GM21619 (cell line): Measurements from ENCODE around the gene IDE.
"Not testable (repeated sequence)": the region's sequence is repeated elsewhere in the genome, so short reads cannot be mapped to it uniquely, and the experiment has no call there.

ENCODE experiments used
- ATAC-seq: cut with Tn5 transposase; IDR thresholded peaks from one replicate; pipeline ENCODE4 v1.9.1; 2021; ENCODE audit not compliant: unreplicated experiment

IDE gene

DNA sequence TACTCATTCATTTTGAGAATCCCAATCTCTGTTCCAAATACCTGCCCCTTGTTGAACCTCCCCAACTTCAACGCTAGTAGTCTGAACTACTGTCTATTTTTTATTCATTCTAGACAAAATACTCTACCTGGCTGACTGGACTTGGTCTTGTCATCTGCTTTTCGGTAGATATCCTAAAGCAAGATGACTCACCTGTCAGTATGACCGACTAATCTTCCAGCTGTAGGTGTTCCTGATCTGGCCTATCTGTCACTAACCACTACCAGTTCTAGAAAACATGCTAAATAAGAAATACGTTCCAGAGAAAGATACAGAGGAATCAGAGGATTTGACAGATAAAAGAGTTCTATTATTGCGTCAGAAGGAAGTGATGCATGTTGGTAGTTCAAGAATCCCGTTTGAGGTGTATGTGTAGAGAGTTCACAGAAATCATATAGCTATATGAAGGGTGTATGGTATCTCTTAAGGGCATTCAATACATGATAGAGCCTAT lies 81.1 kb downstream of the IDE start:
- no peak for ATAC-seq

DNA sequence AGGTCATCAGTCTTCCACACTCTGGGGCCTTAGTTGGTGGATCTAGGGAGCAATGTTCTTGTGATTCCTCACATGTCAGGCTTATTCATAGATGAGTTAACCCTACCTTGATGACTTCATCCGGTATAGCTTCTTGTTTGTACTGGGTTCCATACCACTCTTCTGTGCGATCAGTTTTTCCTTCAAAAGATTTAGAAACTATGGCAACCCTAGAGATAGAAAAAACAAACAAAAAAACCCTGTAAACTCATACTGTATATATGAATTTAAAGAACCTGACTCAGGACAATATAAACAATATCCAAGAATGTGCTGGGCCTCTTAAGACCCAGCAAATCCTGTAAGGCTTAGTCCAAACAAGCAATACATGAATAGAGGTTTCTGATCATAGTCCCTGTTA lies 83.5 kb downstream of the IDE start:
- ATAC-seq: no peak

DNA sequence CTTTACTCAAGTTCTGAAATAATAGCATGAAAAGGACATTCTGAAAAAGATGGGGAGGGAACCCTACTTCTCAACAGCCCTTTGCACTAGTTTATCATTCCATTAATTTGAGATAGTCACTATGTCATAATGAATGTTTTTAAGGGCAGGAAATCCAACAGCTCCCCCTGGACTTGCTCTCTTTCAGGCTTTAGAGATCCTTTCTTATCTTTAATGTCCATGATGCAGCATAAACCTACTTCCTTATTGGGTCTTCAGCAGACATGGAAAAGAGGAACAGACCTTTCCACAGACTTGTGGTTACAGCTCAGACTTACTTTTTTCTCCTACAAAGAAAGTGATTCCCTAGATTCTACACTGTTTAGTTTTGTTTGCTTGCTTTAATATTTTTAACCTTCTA lies 87.3 kb downstream of the IDE start:
- ATAC-seq: no peak

DNA sequence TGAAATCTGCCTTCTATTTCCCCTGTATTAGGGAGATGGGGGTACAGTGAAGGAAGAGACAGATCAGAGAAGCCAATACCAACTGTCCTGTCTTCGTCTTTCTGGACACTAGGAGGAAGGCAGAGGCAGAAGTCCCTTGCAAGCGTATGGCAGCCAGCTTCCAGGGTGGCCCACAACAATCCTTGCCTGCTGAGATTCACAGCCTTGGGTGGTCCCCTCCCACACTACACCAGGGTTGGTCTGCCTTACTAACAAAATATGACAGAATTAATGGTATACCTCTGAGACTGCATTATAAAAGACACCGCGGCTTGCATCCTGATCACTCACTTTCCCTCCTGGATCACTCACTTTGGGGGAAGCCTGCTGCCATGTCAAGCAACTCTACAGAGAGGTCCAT lies 90.4 kb downstream of the IDE start:
- ATAC-seq: no peak

DNA sequence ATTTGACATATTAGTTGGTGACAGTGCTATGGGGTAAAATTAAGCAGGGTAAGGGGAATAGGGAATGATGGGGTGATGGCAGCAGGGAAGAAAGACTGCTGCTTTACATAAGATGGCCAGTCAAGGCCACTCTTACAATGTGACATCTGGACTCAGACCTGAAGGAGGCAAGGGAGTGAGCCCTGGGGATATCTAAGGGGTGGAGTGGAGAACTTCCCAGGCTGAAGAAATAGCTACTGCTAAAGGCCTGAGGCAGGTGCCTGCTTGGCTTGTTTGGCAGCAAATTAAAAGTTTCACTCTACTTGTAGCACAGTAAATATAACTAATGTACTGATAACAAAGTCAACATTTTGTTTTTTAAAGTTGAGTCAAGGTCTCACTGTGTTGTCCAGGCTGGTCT lies 93.5 kb downstream of the IDE start:
- ATAC-seq: no peak

DNA sequence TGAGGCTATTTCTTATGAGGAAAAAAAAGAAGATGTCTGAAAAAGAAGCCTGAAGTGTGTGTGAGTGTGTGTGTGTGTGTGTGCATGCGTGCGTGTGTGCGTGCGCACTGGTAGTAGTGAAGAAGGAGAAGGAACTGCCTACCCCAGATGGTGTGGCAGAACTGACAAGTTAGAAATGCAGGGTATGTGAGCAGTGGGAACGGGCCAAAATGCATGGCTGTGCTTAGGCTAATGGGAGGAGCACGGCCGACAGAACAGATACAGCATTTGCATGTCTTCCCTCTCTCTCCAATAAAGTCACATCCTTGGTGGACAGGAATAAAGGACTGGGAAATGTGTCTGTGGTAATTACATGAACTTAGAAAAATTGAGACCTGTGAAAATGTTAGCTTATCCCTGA lies 94.3 kb downstream of the IDE start:
- ATAC-seq: no peak

GRCh38 chr10:92478536-92478935 lies 95.4 kb downstream of the IDE start:
- ATAC-seq: no peak

GRCh38 chr10:92475357-92475868 lies 98.5 kb downstream of the IDE start:
- no peak for ATAC-seq

- ATAC-seq: no peak
Measured at GRCh38 chr10:92470026-92470425, 103.9 kb downstream of the IDE start.

DNA sequence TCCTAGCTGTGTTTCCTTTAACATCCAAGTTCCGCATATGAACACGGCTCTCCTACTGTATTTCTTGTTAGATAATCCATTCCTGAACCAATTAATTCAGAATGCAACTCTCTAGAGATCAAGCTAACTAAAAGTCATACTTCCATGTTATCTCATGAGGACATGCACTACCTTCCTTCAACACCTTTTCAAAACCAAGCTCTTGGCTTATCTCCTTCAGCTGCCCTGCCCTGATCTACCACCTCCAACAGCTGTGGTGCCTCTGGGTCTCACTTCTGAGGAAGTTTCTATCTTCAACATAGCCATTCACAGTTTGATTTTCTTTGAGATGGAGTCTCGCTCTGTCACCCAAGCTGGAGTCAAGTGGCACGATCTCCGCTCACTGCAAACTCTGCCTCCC lies 109.5 kb downstream of the IDE start:
- no peak for ATAC-seq

DNA sequence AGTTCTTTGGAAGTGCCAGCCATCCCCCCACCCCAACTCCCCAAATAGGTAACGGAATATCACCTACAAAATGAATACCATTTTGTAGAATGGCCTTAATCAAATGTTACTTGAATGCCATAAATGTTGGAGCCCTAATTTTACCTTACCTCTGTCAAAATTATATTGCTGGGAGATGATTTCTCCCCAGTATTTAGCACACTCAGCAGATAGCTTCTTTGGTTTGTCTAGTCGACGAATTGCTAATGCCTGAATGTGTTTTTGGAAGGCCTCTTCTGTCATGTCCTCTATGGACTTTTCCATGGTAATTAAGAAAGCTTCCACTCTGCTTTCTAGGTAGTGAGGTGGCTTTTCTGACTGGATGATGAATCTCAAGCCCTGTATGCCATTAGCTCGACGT lies 110.3 kb downstream of the IDE start:
- ATAC-seq: no peak

- ATAC-seq: not testable (repeated sequence)
Measured at GRCh38 chr10:92454955-92455354, 118.9 kb downstream of the IDE start.

DNA sequence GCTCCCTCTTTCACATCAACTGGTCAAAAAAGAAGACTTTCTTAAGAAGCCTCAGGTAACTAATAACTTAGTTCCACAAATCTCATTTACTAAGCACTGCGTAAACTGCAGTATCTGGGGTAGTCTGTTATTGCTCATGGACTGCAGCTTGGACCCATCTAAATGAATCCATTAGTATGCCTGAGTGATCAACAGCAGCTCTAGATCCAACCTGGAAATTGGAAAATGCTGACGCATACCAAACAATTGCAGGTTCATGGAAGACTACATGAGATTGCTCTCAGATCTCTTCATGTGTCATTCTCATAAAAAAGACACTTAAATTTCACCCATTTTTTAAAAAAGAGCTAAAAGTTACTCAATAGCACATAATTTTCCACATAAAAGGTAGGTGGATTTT lies 121.6 kb downstream of the IDE start:
- no peak for ATAC-seq

DNA sequence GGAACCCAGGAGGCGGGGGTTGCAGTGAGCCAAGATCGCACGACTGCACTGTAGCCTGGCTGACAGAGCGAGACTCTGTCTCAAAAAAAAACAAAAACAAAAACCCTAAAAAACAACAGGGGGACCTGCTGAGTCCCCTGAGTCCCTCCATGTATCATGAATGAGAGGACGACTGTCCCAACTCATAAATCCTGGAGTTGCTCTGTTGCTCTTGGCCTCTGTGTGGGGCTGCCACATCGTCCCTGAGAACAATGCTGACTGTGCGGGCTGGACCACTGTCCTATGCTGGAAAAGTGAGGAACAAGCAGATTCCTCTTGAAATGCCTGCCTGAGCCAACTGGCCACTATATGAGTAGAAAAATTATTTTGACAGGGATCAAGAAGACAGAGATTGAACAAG lies 122.5 kb downstream of the IDE start:
- no peak for ATAC-seq

DNA sequence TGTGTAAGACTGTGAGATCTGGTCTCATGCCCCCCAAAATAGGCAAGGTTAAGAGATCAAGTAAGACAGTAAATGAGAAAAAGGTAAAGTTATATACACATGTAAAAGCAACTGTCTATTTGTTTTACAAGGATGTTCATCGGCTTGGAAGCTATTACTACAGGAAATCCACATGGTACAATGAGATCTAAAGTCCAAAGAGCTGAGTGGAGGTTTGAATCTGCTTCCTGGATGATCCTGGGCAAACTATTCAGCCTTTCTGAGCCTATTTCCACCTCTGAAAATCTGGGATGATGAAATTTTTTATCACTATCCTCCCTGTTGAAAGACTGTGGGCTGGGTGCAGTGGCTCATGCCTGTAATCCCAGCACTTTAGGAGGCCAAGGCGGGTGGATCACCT lies 123.0 kb downstream of the IDE start:
- no peak for ATAC-seq

DNA sequence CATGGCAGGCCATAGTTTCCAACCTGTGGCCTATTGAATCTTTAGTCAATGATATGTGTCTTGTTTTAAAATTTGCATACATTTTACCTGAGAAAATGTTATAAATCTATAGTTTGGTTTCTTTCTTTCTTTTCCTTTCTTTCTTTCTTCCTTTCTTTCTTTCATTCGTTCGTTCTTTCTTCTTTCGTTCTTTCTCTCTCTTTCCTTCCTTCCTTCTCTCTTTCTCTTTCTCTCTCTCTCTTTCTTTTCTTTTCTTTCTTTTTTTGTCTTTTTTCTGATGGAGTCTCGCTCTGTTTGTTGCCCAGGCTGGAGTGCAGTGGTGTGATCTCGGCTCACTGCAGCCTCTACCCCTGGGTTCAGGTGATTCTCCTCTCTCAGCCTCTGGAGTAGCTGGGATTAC lies 133.3 kb downstream of the IDE start:
- no peak for ATAC-seq

- ATAC-seq: no peak
Measured at GRCh38 chr10:92438220-92438619, 135.7 kb downstream of the IDE start.

GRCh38 chr10:92436611-92437010 lies 137.3 kb downstream of the IDE start:
- no peak for ATAC-seq

DNA sequence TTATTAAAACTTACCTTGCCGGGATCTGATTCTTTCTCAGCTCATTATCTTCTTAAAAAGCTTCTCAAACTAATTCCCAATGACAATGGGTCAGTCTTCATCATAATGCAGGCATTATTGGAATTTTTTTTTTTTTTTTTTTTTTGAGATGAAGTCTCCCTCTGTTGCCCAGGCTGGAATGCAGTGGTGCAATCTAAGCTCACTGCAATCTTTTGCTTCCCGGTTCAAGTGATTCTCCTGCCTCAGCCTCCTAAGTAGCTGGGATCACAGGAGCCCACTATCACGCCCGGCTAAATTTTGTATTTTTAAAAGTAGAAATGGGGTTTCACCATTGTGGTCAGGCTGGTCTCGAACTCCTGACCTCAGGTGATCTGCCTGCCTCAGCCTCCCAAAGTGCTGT lies 137.8 kb downstream of the IDE start:
- ATAC-seq: not testable (repeated sequence)

DNA sequence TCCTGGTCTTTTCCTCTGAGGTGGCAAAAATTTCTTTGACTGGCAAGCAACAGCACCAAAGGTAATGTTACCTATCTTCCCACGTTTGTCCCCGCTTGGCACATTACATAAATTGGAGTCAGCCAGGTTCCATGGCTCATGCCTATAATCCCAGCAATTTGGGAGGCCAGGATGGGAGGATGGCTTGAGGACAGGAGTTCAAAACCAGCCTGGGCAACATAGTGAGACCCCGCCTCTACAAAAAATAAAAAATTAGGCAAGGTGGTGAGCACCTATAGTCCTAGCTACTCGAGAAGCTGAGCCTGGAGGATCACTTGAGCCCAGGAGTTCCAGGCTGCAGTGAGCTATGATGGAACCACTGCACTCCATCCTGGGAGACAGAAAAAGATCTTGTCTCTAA lies 139.5 kb downstream of the IDE start:
- ATAC-seq: no peak

DNA sequence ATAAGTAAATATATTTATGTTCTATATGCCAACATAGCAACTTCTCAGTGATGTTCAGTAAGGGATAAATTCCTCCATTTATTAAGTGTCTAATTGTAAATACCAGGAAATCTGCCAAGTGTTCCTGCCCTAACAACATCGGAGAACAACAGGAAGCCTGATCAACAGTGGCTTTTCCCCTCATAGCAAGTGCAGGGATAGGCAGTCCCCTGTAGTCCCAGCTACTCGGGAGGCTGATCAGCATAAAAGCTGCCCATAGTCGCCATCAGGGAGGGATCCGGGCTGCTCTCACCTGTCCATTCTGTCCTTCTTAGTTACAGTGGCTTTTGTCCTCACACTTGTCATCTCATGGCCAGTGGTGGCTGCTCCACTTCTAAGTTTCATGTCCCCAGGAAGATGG lies 141.3 kb downstream of the IDE start:
- ATAC-seq: no peak

DNA sequence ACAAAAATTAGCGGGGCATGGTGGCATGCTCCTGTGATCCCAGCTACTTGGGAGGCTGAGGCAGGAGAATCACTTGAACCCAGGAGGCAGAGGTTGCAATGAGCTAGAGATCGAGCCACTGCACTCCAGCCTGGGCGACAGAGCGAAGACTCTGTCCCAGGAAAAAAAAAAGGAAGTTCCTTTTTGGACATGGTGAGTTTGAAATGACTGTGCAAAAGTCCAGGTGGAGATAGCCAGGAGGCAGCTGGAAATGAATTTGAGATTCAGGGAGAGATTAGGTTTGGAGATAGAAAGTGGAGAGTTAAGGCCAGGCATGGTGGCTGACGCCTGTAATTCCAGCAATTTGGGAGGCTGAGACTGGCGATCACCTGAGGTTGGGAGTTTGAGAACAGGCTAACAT lies 143.8 kb downstream of the IDE start:
- ATAC-seq: no peak

DNA sequence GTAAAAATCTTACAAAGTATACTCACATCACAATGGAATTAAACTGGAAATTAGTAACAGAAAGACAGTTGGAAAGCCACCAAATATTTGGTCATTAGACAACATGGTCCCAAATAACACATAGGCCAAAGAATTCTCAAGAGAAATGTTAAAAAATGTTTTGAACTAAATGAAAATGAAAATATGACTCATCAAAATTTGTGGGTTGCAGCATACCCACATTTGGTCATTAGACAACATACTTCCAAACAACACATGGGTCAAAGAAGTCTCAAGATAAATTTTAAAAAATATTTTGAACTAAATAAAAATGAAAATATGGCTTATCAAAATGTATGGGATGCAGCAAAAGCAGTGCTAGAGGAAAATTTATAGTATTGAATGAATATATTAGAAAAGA lies 152.3 kb downstream of the IDE start:
- ATAC-seq: no peak
